SK-N-MC (cell line): ENCODE results near the gene ERCC4.

Experiments used
- EZH2 ChIP-seq: fragments of 200-600 bp; sonication (generic); IDR thresholded peaks from one replicate; pipeline ENCODE4 v1.6.1; 2017; ENCODE audit warnings: antibody characterized with exemption
- POLR2AphosphoS5 ChIP-seq: IDR thresholded peaks from 2 replicates; pipeline ENCODE4 v1.6.1; 2012; ENCODE audit warnings: mild to moderate bottlenecking, low read depth, low read length, borderline replicate concordance

GRCh38 chr16:13999895-14000425, 80.0 kb downstream of the ERCC4 start:
- TF ChIP-seq POLR2AphosphoS5 (no peak), EZH2 (no peak)
